Lung (tissue), 12 donors: ENCODE results near the gene MT2A. TPM values are rescaled to one million over a fixed set of nuclear protein-coding genes. Genes with fewer than 3 reads are reported as not detected.
"Not testable (repeated sequence)": the region's sequence is repeated elsewhere in the genome, so short reads cannot be mapped to it uniquely, and the experiment has no call there.

ENCODE experiments used
- ATAC-seq: fragments of 200-7000 bp; cut with Tn5 transposase; one replicate; pipeline ENCODE4 v1.9.1; 2020; ENCODE audit warnings: moderate number of reproducible peaks; ENCODE audit not compliant: insufficient read depth, low FRiP score
- DNase-seq, 3 donors: peaks; one replicate each; pipeline ENCODE4 v3.0.0-alpha.2; 2013 to 2017
- H3K27ac ChIP-seq, 2 donors: one replicate each; pipeline ENCODE4 v1.5.1; 2013; ENCODE audit warnings: mild to moderate bottlenecking in 2 of 2, moderate library complexity in 2 of 2, control low read depth in 1 of 2, inconsistent platforms in 1 of 2, low read depth in 1 of 2, low read length in 1 of 2
- H3K27me3 ChIP-seq, 3 donors: one replicate each; pipeline ENCODE4 v1.5.1; 2013; ENCODE audit warnings: low read length in 2 of 3; ENCODE audit not compliant: control insufficient read depth in 3 of 3, insufficient read depth in 3 of 3
- H3K36me3 ChIP-seq, 4 donors: one replicate each; pipeline ENCODE4 v1.5.1; 2013; ENCODE audit warnings: low read length in 4 of 4, mild to moderate bottlenecking in 1 of 4, moderate library complexity in 1 of 4; ENCODE audit not compliant: control insufficient read depth in 4 of 4, insufficient read depth in 4 of 4
- H3K4me1 ChIP-seq, 5 donors: one replicate each; pipeline ENCODE4 v1.5.1; 2013; ENCODE audit warnings: low read length in 5 of 5, mild to moderate bottlenecking in 2 of 5, moderate library complexity in 1 of 5; ENCODE audit not compliant: control insufficient read depth in 5 of 5, insufficient read depth in 5 of 5
- H3K4me3 ChIP-seq: one replicate; pipeline ENCODE4 v1.5.1; 2013; ENCODE audit warnings: mild to moderate bottlenecking, control low read depth, moderate library complexity
- H3K9ac ChIP-seq, 2 donors: one replicate each; pipeline ENCODE4 v1.5.1; 2013; ENCODE audit warnings: low read length in 2 of 2, control low read depth in 1 of 2; ENCODE audit not compliant: insufficient read depth in 1 of 2
- H3K9me3 ChIP-seq, 4 donors: one replicate each; pipeline ENCODE4 v1.5.1; 2013; ENCODE audit warnings: low read length in 3 of 4, mild to moderate bottlenecking in 1 of 4, moderate library complexity in 1 of 4; ENCODE audit not compliant: control insufficient read depth in 4 of 4, insufficient read depth in 3 of 4
- WGBS, 2 donors: extraction: QIAGEN DNeasy Blood & Tissue Kit; methylation state at CpG; one replicate each; pipeline ENCODE4 v1.1.7; 2013; 5-methylcytosine and 5-hydroxymethylcytosine counted together
- polyA plus RNA-seq, 2 donors: library from polyadenylated mRNA; stranded (reverse); fragments of 200-250 nt; gene quantifications; one replicate each; pipeline ENCODE4 v1.2.1, GENCODE V29; 2013
- total RNA-seq, 2 donors: library from RNA; depleted of rRNA in 1 of 2; stranded (reverse); fragments of >200 nt in 1 of 2; gene quantifications; one replicate each; pipeline ENCODE4 v1.2.1, GENCODE V29; 2014 to 2021
- TF ChIP-seq, protein P1 (sequence below): IDR thresholded peaks from 2 replicates; pipeline ENCODE4 v1.5.1; 2012; ENCODE audit warnings: mild to moderate bottlenecking; ENCODE audit errors: control extremely low read depth, extremely low read depth
- donor health status: control.
- donor health status: control.
- donor health status: Bipolar disorder and iron deficiency.
- donor health status: healthy.
- donor health status: DM: yes; HTN: yes; CAD: no.

Gene MT2A
- total and polyA plus RNA-seq, 4 donors, result 17.6 to 1,104 (median 712) TPM

DNA sequence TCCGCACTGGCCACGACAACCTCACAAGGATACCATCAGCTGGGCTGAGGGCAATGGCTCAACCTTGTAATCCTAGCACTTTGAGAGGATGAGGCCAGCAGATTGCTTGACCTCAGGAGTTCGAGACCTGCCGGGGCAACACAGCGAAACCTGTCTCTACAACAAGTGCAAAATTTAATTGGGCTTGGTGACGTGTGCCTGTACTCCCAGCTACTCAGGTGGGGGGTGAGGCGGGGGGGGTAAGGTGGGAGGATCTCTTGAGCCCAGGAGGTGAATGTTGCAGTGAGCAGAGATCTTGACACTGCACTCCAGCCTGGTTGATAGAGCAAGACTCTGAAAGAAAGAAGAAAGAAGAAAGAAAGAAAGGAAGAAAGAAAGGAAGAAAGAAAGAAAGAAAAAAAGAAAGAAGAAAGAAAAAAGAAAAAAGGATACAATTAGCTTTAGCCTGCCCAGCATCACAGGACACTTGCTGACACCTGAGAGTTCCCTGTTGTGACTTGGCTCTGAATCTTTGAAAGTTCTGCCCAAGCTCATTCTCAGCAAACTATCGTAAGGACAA is 12.0 kb downstream of the MT2A start:
- H3K9me3 ChIP-seq, result peaks cover 0 to 2% (median 0%) of the 10 kb centered on the region in 4 donors
- no peak for ATAC-seq
- H3K27ac ChIP-seq, result no peak overlapping the region
- DNase-seq, result no peak
- H3K4me1 ChIP-seq, result peaks cover 0 to 18% (median 7%) of the 10 kb centered on the region in 5 donors
- peaks cover 0 to 45% (median 12%) of the 10 kb centered on the region in 3 donors for H3K27me3 ChIP-seq
- TF ChIP-seq, protein P1, sequence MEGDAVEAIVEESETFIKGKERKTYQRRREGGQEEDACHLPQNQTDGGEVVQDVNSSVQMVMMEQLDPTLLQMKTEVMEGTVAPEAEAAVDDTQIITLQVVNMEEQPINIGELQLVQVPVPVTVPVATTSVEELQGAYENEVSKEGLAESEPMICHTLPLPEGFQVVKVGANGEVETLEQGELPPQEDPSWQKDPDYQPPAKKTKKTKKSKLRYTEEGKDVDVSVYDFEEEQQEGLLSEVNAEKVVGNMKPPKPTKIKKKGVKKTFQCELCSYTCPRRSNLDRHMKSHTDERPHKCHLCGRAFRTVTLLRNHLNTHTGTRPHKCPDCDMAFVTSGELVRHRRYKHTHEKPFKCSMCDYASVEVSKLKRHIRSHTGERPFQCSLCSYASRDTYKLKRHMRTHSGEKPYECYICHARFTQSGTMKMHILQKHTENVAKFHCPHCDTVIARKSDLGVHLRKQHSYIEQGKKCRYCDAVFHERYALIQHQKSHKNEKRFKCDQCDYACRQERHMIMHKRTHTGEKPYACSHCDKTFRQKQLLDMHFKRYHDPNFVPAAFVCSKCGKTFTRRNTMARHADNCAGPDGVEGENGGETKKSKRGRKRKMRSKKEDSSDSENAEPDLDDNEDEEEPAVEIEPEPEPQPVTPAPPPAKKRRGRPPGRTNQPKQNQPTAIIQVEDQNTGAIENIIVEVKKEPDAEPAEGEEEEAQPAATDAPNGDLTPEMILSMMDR, result no peak
- 78 to 90% methylated on average over 8 of the region's 8 CpGs for WGBS, 2 donors
- H3K4me3 ChIP-seq, result no peak overlapping the region
- no peak overlapping the region for H3K9ac ChIP-seq
- no peaks in the 10 kb centered on the region for H3K36me3 ChIP-seq

DNA sequence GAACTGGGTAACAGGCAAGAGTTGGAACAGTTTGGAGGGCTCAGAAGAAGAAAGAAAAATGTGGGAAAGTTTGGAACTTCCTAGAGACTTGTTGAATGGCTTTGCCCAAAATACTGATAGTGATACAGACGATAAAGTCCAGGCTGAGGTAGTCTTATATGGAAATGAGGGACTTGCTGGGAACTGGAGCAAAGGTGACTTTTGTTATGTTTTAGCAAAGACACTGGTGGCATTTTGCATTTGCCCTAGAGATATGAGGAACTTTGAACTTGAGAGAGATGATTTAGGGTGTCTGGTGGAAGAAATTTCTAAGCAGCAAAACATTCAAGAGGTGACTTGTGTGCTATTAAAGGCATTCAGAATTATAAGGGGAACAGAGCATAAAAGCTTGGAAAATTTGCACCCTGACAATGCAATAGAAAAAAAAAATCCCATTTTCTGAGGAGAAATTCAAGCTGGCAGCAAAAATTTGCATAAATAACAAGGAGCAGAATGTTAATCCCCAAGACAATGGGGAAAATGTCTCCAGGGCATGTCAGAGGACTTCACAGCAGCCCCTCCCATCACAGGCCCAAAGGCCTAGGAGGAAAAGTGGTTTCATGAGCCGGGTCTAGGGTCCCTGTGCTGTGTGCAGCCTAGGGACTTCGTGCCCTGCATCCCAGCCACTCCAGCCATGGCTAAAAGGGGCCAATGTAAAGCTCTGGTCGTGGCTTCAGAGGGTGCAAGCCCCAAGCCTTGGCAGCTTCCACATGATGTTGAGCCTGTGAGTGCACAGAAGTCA is 13.5 kb downstream of the MT2A start:
- WGBS, 2 donors, result 83 to 94% methylated on average over 4 of the region's 4 CpGs
- H3K9me3 ChIP-seq, result not testable (repeated sequence)
- peaks cover 0 to 43% (median 16%) of the 10 kb centered on the region in 3 donors for H3K27me3 ChIP-seq

DNA sequence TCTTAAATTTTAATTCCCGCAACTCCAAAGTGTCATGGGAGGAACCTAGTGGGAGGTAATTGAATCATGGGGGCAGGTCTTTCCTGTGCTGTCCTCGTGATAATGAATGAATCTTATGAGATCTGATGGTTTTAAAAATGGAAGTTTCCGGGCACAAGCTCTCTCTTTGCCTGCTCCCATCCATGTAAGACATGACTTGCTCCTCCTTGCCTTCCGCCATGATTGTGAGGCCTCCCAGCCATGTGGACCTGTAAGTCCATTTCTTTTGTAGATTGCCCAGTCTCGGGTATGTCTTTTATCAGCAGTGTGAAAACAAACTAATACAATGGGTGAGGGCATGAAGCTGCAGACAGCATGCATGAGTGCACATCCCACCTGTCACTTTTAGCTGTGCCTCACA is 14.8 kb downstream of the MT2A start:
- peaks cover 0 to 34% (median 17%) of the 10 kb centered on the region in 3 donors for H3K27me3 ChIP-seq
- not testable (repeated sequence) for H3K4me3 ChIP-seq, H3K9me3 ChIP-seq, H3K27ac ChIP-seq, H3K9ac ChIP-seq, ATAC-seq, DNase-seq, H3K36me3 ChIP-seq
- WGBS, 2 donors, result 91 to 96% methylated on average over 5 of the region's 5 CpGs
- peaks cover 0 to 15% (median 0%) of the 10 kb centered on the region in 5 donors for H3K4me1 ChIP-seq

More for the DNA sequence above, 13.5 kb downstream of the MT2A start:
- not testable (repeated sequence) for DNase-seq, ATAC-seq, H3K36me3 ChIP-seq, H3K9ac ChIP-seq, H3K27ac ChIP-seq, H3K4me3 ChIP-seq
- peaks cover 0 to 25% (median 7%) of the 10 kb centered on the region in 5 donors for H3K4me1 ChIP-seq

DNA sequence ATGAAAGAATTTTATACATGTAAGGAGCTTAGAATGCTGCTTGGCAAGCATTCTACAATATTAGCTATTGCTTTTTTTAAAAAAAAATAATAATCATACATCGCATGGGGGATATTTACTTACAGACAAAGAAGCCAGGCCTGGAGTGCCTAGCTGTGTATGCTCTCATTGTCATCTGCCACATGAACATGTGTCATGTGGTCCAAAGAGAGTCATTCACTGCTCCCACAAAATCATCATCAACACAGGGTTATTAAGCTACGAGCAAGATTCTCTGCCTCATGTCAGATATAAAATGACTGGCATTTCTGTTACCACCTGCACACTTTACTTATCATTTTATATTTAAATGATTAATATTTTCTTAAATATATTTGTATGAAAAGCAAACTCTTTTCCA is 15.3 kb downstream of the MT2A start:
- Histone ChIP-seq H3K9me3 (no peaks in the 10 kb centered on the region), H3K4me1 (peaks cover 0 to 13% (median 0%) of the 10 kb centered on the region in 5 donors), H3K36me3 (no peaks in the 10 kb centered on the region), H3K4me3 (no peak overlapping the region), H3K27me3 (peaks cover 0 to 31% (median 17%) of the 10 kb centered on the region in 3 donors), H3K27ac (no peak overlapping the region), H3K9ac (no peak overlapping the region)
- TF ChIP-seq, protein P1, result no peak
- 96 to 98% methylated on average over 2 of the region's 2 CpGs for WGBS, 2 donors
- no peak for ATAC-seq
- no peak for DNase-seq
